Measurements from ENCODE around the gene BTNL9. TPM values are rescaled to one million over a fixed set of nuclear protein-coding genes. Genes with fewer than 3 reads are reported as not detected.

The BTNL9 gene
- total RNA-seq, 6 donors from 2014 or later, result 71.8 to 634 (median 147) TPM

DNA sequence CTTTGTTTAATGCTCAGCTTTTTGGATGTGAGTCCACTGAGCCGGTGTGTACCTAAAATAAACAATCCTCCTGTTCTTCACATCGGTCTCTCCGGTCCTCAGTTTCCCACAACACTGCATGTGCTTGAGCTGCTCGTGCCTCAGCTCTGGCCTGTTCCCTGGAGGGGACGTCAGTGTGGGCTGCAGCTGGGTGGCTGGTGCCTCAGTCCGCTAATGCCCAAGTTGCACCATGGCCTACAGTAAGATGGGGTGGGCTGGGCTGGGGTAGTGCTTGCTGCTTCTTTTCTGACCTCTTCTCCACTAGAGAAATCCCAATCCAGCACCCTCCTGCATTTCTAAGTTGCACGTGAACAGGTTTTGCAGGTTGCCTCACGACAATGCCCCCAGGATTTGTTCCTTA, 595 bp upstream of the BTNL9 start:
- Histone ChIP-seq H3K36me3 (peaks cover 0 to 6% (median 0%) of the 10 kb centered on the region in 4 donors), H3K9me3 (no peaks in the 10 kb centered on the region), H3K4me3 (peak overlapping the region in 3 of 4 donors; percentile 34 to 47 (median 35)), H3K27me3 (no peaks in the 10 kb centered on the region), H3K27ac (peak overlapping the region; percentile 79 to 87 (median 82)), H3K4me1 (peaks cover 0 to 6% (median 0%) of the 10 kb centered on the region in 4 donors)
- ATAC-seq (ENCODE audit: low FRiP score in 2 of 2), result no peak
- DNase-seq, result no peak
- 40 to 63% methylated on average over 7 to 8 of the region's 8 CpGs for WGBS, 2 donors
- no peak for TF ChIP-seq POLR2AphosphoS5 (IDR thresholded peaks at IDR 0.05)
- no peak for TF ChIP-seq POLR2A (IDR thresholded peaks at IDR 0.05)
- no peak for TF ChIP-seq EP300 (IDR thresholded peaks at IDR 0.05)
- TF ChIP-seq CTCF (IDR thresholded peaks at IDR 0.05), result no peak

DNA sequence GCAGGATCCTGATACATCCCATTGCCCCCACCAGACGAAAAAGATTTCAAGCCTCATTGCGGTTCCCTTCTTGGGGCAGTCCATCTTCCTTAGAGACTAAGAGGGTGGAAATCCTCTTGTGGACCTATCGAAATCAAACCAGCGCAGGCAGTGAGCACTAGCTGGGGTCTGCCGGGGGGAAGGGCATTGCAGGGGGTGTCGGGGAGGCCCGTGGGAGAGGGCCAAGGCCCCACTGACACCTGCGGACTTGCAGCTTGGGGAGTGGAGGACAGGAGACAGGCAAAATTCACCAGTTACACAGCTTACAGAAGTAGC, 522 bp downstream of the BTNL9 start:
- no peak for DNase-seq
- no peak for TF ChIP-seq POLR2AphosphoS5 (IDR thresholded peaks at IDR 0.05)
- TF ChIP-seq EP300 (IDR thresholded peaks at IDR 0.05), result no peak
- H3K9me3 ChIP-seq, result no peaks in the 10 kb centered on the region
- WGBS, 2 donors, result 77 to 80% methylated on average over 1 to 8 of the region's 8 CpGs
- ATAC-seq (ENCODE audit: low FRiP score in 2 of 2), result no peak
- H3K4me3 ChIP-seq, result peak overlapping the region; percentile 14 to 47 (median 34)
- H3K27me3 ChIP-seq, result no peaks in the 10 kb centered on the region
- peaks cover 0 to 6% (median 0%) of the 10 kb centered on the region in 4 donors for H3K36me3 ChIP-seq
- peak overlapping the region; percentile 79 to 87 (median 82) for H3K27ac ChIP-seq
- peaks cover 3 to 16% (median 4%) of the 10 kb centered on the region in 4 donors for H3K4me1 ChIP-seq

DNA sequence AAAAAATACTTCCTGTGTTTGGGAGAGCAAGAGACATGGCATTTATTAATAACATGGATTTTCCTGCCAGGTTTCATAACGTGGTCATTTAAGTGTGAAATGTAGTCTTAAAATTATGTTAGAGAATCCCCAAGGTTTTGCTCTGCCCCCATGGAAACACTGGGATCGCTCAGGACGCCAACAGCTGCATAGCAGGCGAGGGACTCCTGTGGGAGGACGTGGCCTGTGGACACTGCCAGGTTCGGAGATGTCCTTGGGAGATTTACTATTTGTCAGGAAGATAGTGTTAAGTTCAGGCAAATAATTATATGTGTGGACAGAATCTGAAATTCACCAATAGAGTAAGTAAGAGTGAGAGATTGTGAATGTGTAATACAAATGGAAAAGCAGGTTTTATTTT, 977 bp downstream of the BTNL9 start:
- no peak for DNase-seq
- ATAC-seq (ENCODE audit: low FRiP score in 2 of 2), result no peak
- WGBS, 2 donors, result 47 to 56% methylated on average over 6 of the region's 6 CpGs
- peak overlapping the region; percentile 79 to 87 (median 82) for H3K27ac ChIP-seq
- no peaks in the 10 kb centered on the region for H3K27me3 ChIP-seq
- no peaks in the 10 kb centered on the region for H3K9me3 ChIP-seq
- H3K4me1 ChIP-seq, result peaks cover 3 to 18% (median 6%) of the 10 kb centered on the region in 4 donors
- no peak for TF ChIP-seq POLR2AphosphoS5 (IDR thresholded peaks at IDR 0.05)
- TF ChIP-seq CTCF (IDR thresholded peaks at IDR 0.05), result no peak
- H3K36me3 ChIP-seq, result peaks cover 0 to 6% (median 1%) of the 10 kb centered on the region in 4 donors
- H3K4me3 ChIP-seq, result peak overlapping the region; percentile 14 to 47 (median 34)

- TF ChIP-seq POLR2AphosphoS5 (IDR thresholded peaks at IDR 0.05) (no peak), POLR2A (IDR thresholded peaks at IDR 0.05) (no peak), EP300 (IDR thresholded peaks at IDR 0.05) (no peak), CTCF (IDR thresholded peaks at IDR 0.05) (no peak)
- 59 to 62% methylated on average over 14 to 15 of the region's 15 CpGs for WGBS, 2 donors
- peak overlapping the region; percentile 79 to 87 (median 82) for H3K27ac ChIP-seq
- H3K4me1 ChIP-seq, result peaks cover 3 to 18% (median 6%) of the 10 kb centered on the region in 4 donors
- peak overlapping the region; percentile 5 to 47 (median 34) for H3K4me3 ChIP-seq
- ATAC-seq (ENCODE audit: low FRiP score in 2 of 2), result no peak
- no peak for DNase-seq
- H3K9me3 ChIP-seq, result no peaks in the 10 kb centered on the region
- no peaks in the 10 kb centered on the region for H3K27me3 ChIP-seq
- H3K36me3 ChIP-seq, result peaks cover 0 to 6% (median 1%) of the 10 kb centered on the region in 4 donors
Observed at GRCh38 chr5:181042036-181042713, 2.1 kb downstream of the BTNL9 start.

DNA sequence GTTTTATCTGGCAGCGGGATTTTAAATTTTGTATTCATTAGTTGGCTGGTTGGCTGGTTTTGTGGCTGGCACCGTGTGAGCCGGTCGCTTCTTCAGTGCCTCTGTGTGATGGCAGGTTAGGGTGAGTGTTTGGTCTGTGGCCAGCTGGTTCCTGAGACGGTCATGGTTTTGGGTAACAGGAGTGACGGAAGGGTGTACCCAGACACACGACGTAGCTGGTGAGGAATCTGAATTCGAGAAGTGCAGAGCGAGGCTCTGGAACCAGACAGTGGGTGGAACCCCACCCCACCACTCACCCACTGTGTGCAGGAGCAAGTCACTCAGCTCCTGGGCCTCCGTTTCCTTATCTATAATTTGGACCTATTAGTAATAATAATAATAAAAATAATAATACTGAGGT, 2.7 kb downstream of the BTNL9 start:
- peaks cover 0 to 7% (median 1%) of the 10 kb centered on the region in 4 donors for H3K36me3 ChIP-seq
- no peak for TF ChIP-seq CTCF (IDR thresholded peaks at IDR 0.05)
- TF ChIP-seq POLR2AphosphoS5 (IDR thresholded peaks at IDR 0.05), result peak in 1 of 2 donors; percentile 23
- WGBS, 2 donors, result 64 to 67% methylated on average over 11 of the region's 11 CpGs

More for the DNA sequence above, 2.7 kb downstream of the BTNL9 start:
- Histone ChIP-seq H3K4me1 (peaks cover 3 to 18% (median 6%) of the 10 kb centered on the region in 4 donors), H3K4me3 (peak overlapping the region; percentile 5 to 47 (median 34)), H3K9me3 (no peaks in the 10 kb centered on the region), H3K27me3 (no peaks in the 10 kb centered on the region), H3K27ac (peak overlapping the region; percentile 79 to 87 (median 82))
- DNase-seq, result no peak
- ATAC-seq (ENCODE audit: low FRiP score in 2 of 2), result no peak

Measured in upper lobe of left lung (tissue), 6 donors.